ENCODE results near the gene MGST3.
"Not testable (repeated sequence)": the region's sequence is repeated elsewhere in the genome, so short reads cannot be mapped to it uniquely, and the experiment has no call there.

MGST3 gene

GRCh38 chr1:165701922-165702321 is 70.9 kb downstream of the MGST3 start:
- DNase-seq: not testable (repeated sequence)

GRCh38 chr1:165703648-165704047 is 72.6 kb downstream of the MGST3 start:
- DNase-seq: no peak
